Fibroblast of lung (primary cell): Measurements from ENCODE around the gene ASTN1.

Source experiments
- CTCF ChIP-seq, 2 donors: IDR thresholded peaks in 1 of 2; conservative IDR thresholded peaks in 1 of 2; 1 replicate in 1 of 2; 2 replicates in 1 of 2; pipeline ENCODE4 v1.5.1; 2011 to 2012; ENCODE audit warnings: low read length in 2 of 2, control low read depth in 1 of 2, inconsistent platforms in 1 of 2, low read depth in 1 of 2, mild to moderate bottlenecking in 1 of 2
- EZH2 ChIP-seq: IDR thresholded peaks from 2 replicates; pipeline ENCODE4 v1.5.1; 2012; ENCODE audit warnings: low read length, control low read depth, mild to moderate bottlenecking; ENCODE audit errors: missing control alignments

GRCh38 chr1:177122461-177123251, 41.9 kb downstream of the ASTN1 start:
- TF ChIP-seq CTCF (conservative IDR thresholded peaks at IDR 0.05 in 1 of 2, IDR thresholded peaks at IDR 0.05 in 1 of 2; ENCODE audit: low read depth in 1 of 2, low read length in 2 of 2) (no peak), EZH2 (no peak)
